Ureter (tissue), 1 donor: ENCODE measurements around the gene PARVA. TPM values are rescaled to one million over a fixed set of nuclear protein-coding genes. Genes with fewer than 3 reads are reported as not detected.

ENCODE experiments used
- DNase-seq: peaks from one replicate; pipeline ENCODE4 v3.0.0-alpha.2; 2020; ENCODE audit warnings: low spot score
- total RNA-seq: library from RNA; stranded (reverse); gene quantifications from one replicate; pipeline ENCODE4 v1.2.4, GENCODE V29; 2023
- donor health status: DM: yes; HTN: yes; CAD: no.

PARVA gene
- total RNA-seq, 1 donor from 2014 or later, result 101 TPM

DNA sequence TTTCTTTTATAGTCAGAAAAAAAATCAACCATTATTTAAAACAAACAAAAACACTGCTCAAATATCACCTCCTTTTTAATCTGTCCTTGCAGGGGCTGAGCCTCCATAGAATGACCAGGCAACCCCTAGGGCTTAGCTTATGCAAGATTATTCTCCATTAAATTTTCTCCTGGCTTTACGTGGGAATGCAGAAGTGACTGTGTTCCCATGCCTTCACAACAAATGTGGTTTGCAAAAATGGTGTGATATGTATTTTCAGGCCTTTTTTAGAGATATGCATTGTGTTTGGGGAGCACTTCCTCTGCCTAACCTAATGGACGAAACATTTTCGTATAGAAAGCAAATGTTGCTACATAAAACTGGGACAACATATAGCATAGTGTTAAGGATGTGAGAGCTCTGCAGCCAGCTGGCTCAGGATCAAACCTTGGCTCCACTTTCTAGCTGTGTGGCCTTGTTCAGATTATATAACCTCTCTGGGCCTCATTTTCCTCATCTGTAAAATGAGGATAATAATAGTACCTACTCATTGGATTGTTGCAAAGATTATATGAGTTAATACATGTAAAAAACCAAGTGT is 82.6 kb downstream of the PARVA start:
- no peak for DNase-seq

DNA sequence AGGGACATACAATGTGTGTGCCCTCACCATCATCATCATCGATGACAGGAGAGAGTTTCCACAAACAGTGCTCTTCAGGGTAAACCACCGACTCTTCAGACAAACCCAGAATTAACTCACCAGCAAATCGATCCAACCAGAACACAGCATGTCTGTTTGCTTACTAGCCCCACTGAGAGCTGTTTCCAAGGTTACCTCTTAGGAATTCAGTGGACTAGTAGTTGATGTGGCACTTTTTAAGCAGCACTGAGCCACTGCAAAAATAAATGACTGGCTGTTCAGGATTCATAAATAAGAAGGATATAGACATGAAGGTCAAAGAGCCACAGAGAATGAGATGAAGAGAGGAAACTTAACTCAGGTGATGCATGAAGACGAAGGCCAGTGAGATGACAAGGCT is 83.1 kb downstream of the PARVA start:
- no peak for DNase-seq

DNA sequence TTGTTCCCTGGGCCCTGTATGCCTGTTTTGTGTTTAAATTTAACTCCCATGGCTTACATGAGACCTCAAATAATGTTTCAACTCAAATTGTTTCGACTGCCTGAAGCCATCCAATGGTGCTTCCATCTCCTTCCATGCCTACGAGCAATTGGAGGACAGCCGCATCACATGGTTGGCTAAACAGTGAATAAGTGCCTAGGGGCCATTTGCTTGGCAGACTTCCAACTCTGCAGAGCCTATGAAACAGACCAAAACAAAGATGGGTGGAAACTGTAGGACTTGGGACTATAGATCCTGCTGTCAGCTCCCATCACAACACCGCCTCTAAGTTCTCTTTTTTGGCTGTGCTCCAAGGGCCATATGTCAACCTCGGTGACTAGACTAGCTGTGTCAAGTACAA is 84.1 kb downstream of the PARVA start:
- no peak for DNase-seq

DNA sequence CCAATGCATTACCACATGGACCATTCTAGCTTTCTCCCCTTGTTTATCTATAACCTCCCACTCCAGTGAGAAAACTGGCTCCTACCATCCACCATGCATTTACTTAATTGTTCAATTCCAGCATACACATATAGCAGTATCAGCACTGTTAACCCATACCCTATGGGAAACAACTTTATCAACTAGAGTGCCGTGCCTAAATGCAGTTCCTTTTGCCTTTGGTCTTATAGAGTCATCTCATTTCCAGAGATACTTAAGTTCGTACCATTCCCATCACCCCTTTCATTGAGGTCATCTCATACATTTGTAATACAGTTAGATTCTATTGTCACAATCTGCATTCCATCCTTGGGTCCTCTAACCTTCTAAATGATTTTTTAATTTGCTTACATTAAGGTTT is 86.9 kb downstream of the PARVA start:
- DNase-seq, result no peak

DNA sequence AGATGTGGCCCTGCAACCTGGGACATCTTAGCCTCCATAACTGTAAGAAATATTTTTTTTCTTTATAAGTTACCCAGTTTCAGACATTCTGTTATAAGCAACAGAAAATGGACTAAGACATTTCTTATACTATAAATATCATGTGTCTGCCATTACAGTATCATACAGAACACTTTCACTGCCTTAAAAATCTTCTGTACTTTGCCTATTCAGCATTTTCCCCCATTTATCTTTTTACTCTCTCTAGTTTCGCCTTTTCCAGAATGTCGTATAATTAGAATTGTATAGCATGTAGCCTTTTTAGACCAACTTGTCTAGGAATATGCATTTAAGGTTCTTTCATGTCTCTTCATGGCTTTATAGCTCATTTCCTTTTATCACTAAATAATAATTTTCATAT is 88.0 kb downstream of the PARVA start:
- no peak for DNase-seq

DNA sequence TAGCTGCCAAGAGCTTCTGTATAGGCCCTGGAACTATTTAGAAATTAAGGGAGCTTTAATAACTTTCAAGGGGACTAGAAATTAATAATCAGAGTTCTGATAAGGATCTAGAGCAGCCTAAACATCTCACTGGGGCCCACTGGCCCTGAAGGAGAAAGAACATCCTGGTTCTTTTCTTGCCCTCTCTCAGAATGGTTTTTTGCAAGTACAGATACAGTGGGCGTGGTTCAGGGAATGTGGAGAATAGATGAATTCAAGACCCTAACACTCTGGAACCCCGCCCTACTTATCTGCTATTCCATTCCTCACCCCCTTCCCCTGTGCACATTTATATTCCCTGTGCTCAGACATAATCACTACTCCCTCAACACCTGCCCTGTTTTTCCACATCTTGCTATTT is 90.2 kb downstream of the PARVA start:
- no peak for DNase-seq

DNA sequence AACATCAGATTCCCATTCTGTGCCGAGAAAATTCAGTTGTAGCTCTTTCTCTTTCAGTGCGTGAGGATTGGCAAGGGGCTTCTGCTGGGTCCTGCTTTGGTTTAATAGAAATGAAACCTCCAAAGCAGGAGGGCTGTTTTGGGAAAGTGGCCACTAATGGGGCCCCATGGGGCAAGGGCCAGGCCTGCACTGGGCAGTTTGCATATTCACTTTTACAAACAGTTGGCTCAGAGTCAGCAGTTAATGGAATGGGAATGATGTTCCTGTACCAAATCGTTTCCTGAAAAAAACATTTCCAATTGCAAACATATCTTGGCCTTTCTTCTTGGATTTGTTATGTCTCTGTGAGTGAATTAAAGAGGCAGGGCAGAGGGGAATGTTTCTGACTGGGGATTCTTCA is 92.1 kb downstream of the PARVA start:
- DNase-seq, result no peak

DNA sequence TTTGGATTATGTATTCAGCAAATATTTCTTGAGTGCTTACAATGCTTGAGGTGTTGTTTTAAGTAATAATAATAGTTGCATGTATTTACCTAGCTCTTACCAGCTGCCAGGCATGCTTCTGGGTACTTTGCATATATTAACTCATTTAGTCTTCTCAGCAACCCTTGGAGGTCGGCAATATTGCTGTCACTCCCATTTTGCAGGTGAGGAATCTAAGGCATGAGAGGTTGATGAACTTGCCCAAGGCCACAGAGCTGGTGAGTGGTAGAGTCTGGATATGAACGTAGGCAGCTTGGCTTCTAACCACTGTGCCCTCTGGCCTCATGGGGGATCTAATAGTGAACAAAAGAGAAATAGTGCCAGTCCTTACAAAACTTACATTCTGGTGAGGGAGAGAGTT is 92.9 kb downstream of the PARVA start:
- DNase-seq, result no peak

DNA sequence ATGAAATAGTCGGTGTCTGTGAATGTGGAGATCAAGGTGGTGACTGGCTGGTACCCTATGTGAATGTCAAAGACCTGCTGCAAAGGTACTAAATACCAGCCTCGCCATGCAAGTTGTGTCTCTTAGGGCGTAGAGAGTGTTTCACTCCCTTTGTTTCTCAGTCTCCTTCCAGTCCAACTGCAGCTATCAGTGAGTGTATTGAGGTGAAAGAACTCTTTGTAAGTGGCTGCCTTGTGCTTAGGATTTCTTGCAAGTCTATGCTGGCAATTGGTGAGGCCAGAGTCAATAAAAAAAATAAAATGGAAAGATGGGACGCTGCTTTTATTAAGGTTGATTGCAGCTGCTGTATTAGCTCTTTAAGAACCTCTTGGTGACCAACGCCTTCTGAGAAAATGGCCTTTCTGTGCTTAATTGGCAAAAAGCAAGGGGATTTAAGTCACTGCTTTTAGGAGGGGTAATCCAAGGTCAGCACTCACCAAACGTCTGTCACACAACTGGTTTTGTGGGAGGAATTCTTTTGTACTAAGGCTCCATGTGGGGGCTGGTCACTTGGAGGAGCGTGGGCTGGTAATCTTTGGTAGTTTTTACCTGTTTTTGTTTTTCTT is 95.1 kb downstream of the PARVA start:
- no peak for DNase-seq

DNA sequence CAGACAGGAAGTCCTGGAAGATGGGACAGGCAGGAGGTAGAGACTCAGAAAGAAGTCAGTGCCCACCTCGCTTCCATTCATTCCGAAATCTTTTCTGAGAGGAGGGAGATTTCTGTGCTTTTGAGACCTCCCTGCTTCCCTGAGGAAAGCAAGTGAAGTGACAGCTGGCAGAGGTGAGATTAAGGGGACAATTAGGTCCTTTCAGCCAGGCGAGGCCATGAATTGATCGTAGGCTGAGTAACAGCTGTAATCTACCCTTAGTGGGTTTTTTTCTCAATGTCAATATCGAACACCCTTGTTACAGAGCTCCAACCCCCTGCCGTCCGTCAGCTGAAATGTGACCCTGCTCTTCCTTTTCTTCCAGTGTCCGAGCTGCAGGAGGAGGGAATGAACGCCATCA is 96.0 kb downstream of the PARVA start:
- DNase-seq, result no peak

DNA sequence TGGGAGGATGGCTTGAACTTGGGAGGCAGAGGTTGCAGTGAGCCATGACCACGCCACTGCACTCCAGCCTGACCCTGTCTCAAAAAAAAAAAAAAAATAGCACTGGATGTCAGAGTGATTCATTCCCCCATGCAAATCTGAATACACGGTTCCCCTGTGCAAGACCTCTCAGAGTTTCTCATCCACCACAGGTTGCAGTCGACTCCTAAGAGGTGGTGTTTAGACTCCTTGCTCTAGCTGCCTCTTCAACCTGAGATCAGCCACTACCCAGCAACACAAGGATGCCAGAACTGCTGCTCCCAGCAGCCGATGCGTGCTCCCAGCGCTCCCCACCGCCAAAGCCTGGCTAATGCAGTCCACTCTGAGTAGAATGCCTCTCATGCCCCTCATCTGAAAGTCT is 97.5 kb downstream of the PARVA start:
- no peak for DNase-seq

DNA sequence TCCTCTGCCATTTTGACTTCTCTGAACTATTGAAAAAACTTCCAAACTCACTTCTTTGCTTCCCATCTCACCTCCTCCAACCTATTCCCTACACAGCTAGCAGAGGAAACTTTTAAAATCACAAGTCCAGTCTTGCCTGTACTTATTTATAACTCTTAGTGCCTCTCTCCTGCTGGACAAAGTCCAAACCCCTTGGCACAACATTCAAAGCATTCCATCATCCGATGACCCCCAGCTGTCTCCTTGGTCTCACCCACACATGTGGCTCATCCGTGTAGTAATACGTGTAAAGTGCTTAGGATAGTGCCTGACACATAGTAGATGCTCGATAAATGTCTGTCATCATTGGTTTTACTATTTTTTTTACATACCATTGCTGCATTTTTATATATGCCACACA is 101.4 kb downstream of the PARVA start:
- no peak for DNase-seq

DNA sequence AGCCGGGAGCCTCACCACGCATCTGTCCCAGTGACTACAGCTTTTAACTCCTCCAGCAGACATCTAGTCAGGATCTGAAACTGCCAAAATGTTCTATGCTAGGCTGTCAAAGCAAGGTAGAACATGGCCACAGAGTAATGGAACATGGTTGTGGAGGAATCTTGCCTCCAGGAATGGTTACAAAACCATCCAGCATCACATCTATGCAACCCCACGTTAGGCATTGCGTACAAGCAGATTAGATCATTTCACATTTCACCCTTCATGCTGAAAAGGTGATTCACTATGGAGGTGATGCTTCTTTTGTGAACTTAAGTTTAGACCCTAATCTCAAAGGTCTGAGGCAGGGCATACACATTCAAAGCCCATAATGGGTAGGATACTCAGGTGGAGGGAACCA is 103.0 kb downstream of the PARVA start:
- DNase-seq, result no peak

DNA sequence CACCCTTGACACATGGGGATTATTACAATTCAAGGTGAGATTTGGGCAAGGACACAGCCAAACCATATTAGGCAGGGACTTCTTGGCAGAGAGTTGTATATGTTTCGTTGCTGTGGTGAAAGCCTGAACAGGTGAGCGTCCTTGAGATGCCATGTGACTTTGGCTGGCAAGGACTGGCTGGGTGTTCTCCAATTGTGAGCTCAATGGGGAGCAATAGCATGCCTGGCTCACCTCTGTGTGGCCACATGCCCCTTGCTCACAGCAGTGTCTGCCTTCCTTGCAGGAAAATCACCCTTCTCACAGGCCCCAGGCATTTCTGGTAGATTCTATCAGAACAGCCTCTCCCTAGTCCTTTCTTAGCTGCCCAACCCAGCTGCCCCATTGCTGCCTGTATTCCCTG is 105.5 kb downstream of the PARVA start:
- DNase-seq, result no peak

DNA sequence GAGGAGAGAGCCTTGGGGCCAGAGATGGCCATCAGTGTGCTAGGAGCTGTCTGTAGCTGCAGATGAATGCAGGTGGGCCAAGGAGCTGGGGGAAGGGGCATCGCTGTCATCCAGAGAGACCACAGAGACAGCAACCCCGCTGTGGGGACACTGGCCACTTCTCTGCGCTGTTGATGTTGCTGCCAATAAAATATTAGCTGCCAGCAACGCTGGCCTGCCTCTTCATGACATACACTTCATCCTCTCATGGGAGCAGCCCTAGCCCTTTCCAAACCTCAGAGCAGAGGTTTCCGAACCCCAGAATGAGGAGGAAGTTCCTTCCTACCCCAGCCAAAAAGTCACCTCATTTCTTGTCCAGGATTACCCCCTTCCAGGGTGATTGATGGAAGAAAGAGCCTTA is 106.2 kb downstream of the PARVA start:
- DNase-seq, result no peak

DNA sequence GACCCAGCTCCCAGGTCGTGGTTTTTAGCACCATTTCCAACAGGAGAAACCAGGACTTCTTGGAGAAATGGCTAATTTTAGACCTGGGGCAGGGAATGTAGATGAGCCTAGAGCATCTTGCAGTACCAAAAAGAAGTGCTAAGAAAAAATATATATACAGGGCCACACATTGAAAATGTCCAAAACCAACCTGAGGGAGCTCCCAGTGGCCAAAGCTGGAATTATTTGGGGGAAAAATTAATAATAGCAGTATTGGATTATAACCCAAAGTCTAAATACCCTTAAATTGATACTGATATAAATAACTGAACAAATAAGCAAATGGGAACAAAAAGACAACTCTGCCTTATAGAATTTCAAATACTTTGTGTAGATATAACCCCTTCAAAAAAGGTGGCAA is 108.0 kb downstream of the PARVA start:
- DNase-seq, result no peak

DNA sequence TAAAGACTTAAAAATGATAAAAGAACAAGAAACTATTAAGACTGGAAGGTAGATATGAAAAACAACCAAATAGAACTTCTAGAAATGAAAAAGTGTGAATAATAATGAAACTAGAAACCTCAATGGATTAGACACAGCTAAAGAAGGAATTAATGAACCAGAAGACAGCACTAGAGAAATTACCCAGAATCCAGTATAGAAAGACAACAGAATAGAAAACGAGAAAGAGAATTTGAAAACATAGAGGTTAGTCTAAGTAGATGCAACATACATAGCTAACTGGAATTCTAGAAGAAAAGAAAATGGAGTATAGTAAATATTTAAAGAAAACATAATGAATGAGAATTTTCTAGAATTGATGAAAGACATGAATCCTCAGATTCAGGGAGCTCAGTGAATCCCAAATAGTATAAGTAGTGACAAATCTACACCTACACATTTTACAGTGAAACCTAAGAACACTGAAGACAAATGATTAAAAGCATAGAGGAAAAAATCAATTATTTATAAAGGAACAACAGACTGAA is 111.9 kb downstream of the PARVA start:
- no peak for DNase-seq

DNA sequence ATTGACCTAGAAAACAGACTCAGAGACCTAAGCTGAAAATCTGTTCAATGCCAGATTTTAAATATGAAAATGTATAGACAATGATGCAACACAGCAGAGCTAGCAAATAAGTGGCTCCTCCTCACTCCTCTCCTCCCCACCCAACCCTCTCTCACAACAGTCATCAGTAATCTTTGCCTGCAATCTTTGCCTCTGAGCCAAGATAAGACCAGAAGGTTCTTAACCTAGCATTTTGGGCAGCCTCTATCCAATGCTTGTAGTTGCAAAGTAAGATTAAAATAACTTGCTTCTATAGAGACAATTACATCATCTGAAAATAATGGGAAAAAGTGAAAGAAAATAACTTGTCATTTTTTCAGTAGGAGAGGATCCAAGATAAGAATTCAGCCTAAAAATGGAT is 117.3 kb downstream of the PARVA start:
- no peak for DNase-seq

DNA sequence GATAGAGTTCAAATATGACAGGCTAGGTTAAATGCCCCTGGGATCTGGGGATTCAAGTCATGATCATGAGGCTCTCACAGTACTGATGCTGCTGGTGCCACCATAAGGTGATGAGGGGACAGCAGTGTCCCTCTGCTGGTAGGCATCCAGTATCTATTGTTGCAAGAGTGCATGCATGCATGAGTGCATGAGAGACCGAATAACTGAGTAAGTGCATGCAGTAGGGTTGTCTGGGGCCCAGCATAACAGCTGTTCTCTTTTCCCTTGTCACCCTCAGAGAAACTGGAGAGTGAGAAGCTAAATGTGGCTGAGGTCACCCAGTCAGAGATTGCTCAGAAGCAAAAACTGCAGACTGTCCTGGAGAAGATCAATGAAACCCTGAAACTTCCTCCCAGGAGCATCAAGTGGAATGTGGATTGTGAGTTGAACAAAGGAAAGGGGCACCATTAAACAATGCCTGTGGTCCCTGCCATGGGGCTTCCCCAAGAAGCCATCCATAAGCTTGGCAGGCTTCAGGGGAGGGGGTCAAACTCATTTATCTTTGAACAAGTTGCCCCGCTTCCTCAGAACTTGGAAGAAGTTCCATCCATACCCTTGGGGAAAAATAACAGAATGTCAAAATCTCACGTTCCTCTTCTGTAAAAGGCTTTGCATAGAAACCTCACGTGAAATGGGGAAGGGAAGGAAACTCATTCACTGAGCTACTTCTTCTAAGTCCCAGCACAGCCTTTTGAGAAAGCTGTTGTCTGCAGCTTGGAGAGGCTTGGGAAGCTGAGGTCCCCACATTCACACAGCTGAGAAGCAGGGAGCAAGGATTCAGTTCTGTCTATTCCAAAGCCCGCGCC is 119.0 kb downstream of the PARVA start:
- peak; percentile 18 for DNase-seq

DNA sequence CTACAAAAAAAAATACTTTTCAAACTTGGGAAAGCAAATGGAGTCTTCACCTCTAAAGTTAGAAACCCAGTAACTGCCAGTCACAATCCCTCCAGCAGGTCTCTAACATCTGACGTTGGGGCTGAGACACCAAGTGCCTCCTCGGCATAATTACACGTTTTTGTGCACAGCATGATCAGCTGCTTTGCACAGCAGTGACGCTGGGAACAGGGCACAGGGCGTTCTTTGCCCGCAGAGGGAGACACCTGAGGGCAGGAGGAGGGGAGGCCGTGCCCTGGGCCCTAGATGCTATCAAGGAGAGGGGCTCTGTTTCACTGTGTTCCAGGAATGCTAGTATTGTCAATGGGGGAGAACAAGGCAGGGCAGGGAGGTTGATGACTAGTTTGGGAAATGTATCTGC is 120.1 kb downstream of the PARVA start:
- DNase-seq, result peak; percentile 32

DNA sequence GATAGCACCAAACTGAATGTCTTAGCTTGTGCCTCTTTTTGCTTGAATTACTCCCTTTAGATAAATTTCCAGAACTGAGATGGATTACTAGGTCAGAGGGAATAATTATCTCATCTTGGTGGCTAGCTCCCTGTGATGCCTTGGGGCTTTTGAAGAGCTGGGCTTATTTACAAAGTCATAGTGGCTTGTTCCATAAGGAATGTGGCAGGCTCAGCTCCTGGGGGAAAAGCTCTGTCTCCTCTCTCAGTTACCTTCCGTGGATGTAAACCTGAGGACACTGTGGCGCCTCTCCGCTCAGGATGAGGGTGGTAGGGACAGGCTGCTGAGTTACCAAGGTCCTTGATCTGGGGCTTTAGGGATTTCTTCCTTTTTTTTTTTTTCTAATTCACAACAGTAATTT is 121.7 kb downstream of the PARVA start:
- DNase-seq, result no peak

DNA sequence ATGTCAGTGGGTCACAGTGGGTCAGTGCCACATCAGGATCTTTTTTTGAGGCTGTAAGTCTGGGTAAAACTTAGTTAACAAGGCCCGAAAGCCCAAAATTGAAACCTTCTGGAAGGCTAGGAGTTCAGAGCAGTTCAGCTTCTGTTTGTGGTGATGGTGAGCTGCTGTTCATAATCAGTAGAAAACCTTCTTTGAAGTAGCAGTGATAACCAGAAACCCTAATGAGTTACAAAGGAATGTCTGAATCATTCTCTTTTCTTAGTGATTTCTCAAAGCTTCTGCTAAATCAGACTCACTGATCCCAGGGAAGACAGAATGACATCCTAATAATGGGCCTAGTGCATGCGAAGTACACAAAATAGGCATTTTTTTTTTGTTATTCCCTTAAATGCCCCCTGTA is 124.7 kb downstream of the PARVA start:
- no peak for DNase-seq

DNA sequence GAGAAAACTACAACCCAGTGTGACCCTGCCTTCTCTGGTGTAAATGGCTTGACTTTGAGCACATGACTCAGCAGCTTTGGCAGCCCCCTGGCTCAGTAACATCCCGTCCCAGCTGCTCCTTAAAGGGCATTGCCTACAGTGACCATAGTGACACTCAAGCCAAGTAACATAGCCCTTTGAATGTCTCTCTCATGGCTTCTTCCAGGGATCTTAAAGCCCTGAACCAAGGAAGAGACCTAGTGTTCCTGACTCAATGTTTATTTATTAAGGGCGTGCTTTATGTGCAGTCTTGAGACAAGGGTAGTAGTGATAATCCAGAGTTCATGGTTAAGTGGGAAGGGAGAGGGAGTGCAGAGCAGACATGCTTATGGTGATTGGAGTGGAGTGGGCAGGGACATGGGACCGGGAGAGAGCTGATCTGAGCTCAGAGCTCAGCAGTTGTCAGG is 125.7 kb downstream of the PARVA start:
- no peak for DNase-seq
